CD14-positive monocyte (primary cell): ENCODE data around the gene CCDC7. TPM values are rescaled to one million over a fixed set of nuclear protein-coding genes. Genes with fewer than 3 reads are reported as not detected.
A peak's percentile ranks its signal among the peaks of the same experiment; 100 is the strongest.

ENCODE experiments used
- DNase-seq, 3 donors: peaks; one replicate each; pipeline ENCODE4 v3.0.0-alpha.2; 2011 to 2022
- H2AFZ ChIP-seq: 2 replicates; pipeline ENCODE4 v1.6.0; 2012; ENCODE audit warnings: mild to moderate bottlenecking, low read depth, low read length, inconsistent platforms; ENCODE audit not compliant: insufficient read depth, poor library complexity, severe bottlenecking
- H3K27ac ChIP-seq, 2 donors: 1 replicate in 1 of 2; 2 replicates in 1 of 2; pipeline ENCODE4 v1.5.1; 2012 to 2013; ENCODE audit warnings: low read length in 2 of 2, control low read depth in 1 of 2, inconsistent platforms in 1 of 2, low read depth in 1 of 2, mild to moderate bottlenecking in 1 of 2
- H3K27me3 ChIP-seq, 2 donors: one replicate each; pipeline versions ENCODE4 v1.6.0 to v1.6.1; 2011 to 2013; ENCODE audit warnings: low read length in 2 of 2; ENCODE audit not compliant: control insufficient read depth in 2 of 2, insufficient read depth in 2 of 2
- H3K36me3 ChIP-seq, 2 donors: replicated peaks in 1 of 2; 1 replicate in 1 of 2; 2 replicates in 1 of 2; pipeline versions ENCODE4 v1.5.1 to v1.6.1; 2012 to 2013; ENCODE audit warnings: low read length in 2 of 2, control low read depth in 1 of 2, inconsistent platforms in 1 of 2, mild to moderate bottlenecking in 1 of 2; ENCODE audit not compliant: insufficient read depth in 2 of 2, control insufficient read depth in 1 of 2
- H3K4me1 ChIP-seq, 2 donors: 1 replicate in 1 of 2; 2 replicates in 1 of 2; pipeline versions ENCODE4 v1.5.1 to v1.6.1; 2012 to 2013; ENCODE audit warnings: low read length in 2 of 2, control low read depth in 1 of 2, inconsistent platforms in 1 of 2, mild to moderate bottlenecking in 1 of 2, moderate library complexity in 1 of 2; ENCODE audit not compliant: insufficient read depth in 2 of 2, control insufficient read depth in 1 of 2
- H3K4me2 ChIP-seq: replicated peaks from 2 replicates; pipeline ENCODE3; 2012; ENCODE audit warnings: low read length, moderate library complexity, mild to moderate bottlenecking; ENCODE audit not compliant: poor library complexity, severe bottlenecking; ENCODE audit errors: extremely low read depth
- H3K4me3 ChIP-seq, 3 experiments: fragments of 200-600 bp in 1 of 3; sonication (generic) in 1 of 3; replicated peaks in 1 of 3; 1 replicate in 2 of 3; 2 replicates in 1 of 3; pipeline ENCODE4 v1.5.1; 2011 to 2013; ENCODE audit warnings: low read length in 3 of 3, mild to moderate bottlenecking in 3 of 3, control low read depth in 2 of 3, low read depth in 2 of 3, inconsistent platforms in 1 of 3, moderate library complexity in 1 of 3
- H3K79me2 ChIP-seq: 2 replicates; pipeline ENCODE4 v1.6.0; 2012; ENCODE audit warnings: mild to moderate bottlenecking, control low read depth, inconsistent platforms, low read length, moderate library complexity; ENCODE audit not compliant: insufficient read depth
- H3K9ac ChIP-seq: 2 replicates; pipeline ENCODE4 v1.6.0; 2017; ENCODE audit warnings: low read length, mild to moderate bottlenecking; ENCODE audit not compliant: insufficient read depth, poor library complexity, severe bottlenecking
- H3K9me3 ChIP-seq, 2 donors: replicated peaks in 1 of 2; 1 replicate in 1 of 2; 2 replicates in 1 of 2; pipeline versions ENCODE4 v1.5.1 to v1.6.1; 2012 to 2013; ENCODE audit warnings: low read length in 2 of 2, control low read depth in 1 of 2; ENCODE audit not compliant: control insufficient read depth in 1 of 2, insufficient read depth in 1 of 2
- H4K20me1 ChIP-seq: 2 replicates; pipeline ENCODE4 v1.6.0; 2012; ENCODE audit warnings: mild to moderate bottlenecking, low read length, control low read depth, moderate library complexity; ENCODE audit not compliant: insufficient read depth
- H3K27ac Mint-ChIP-seq, 7 donors: one replicate each; pipeline ENCODE4 v1.8.0; 2020; ENCODE audit warnings: mild to moderate bottlenecking in 7 of 7, mixed read lengths in 7 of 7, moderate library complexity in 6 of 7, inconsistent platforms in 2 of 7
- H3K27me3 Mint-ChIP-seq, 3 donors: one replicate each; pipeline ENCODE4 v1.8.0; 2021 to 2022; ENCODE audit warnings: low read depth in 3 of 3, mild to moderate bottlenecking in 3 of 3, mixed read lengths in 3 of 3, moderate library complexity in 3 of 3, inconsistent platforms in 1 of 3
- H3K36me3 Mint-ChIP-seq, 2 donors: one replicate each; pipeline ENCODE4 v1.8.0; 2020; ENCODE audit warnings: mixed read lengths in 2 of 2, inconsistent platforms in 1 of 2, mild to moderate bottlenecking in 1 of 2
- H3K4me1 Mint-ChIP-seq: one replicate; pipeline ENCODE4 v1.8.0; 2020; ENCODE audit warnings: mild to moderate bottlenecking, mixed read lengths
- H3K4me3 Mint-ChIP-seq, 2 donors: one replicate each; pipeline ENCODE4 v1.8.0; 2020; ENCODE audit warnings: mild to moderate bottlenecking in 2 of 2, mixed read lengths in 2 of 2, moderate library complexity in 1 of 2
- H3K9me3 Mint-ChIP-seq, 7 donors: one replicate each; pipeline ENCODE4 v1.8.0; 2020 to 2022; ENCODE audit warnings: mixed read lengths in 7 of 7, mild to moderate bottlenecking in 6 of 7, moderate library complexity in 6 of 7, inconsistent platforms in 2 of 7
- WGBS: methylation state at CpG from one replicate; pipeline ENCODE4 v1.1.5; 2013; ENCODE audit warnings: missing lambda C conversion rate; ENCODE audit not compliant: insufficient coverage; 5-methylcytosine and 5-hydroxymethylcytosine counted together
- intact Hi-C, 2 donors: fragments of 100-400 bp; cut with micrococcal nuclease; formaldehyde crosslinking; loops; one replicate each; pipeline versions ENCODE4 v1.15.0 to v1.15.1; 2023
- polyA plus RNA-seq, 3 donors: library from polyadenylated mRNA; depleted of rRNA in 1 of 3; unstranded in 2 of 3; stranded (reverse) in 1 of 3; fragments of 300-500 nt in 2 of 3; fragments of >200 nt in 1 of 3; fragmentation: Illumina TruSeq in 2 of 3; gene quantifications; 1 replicate in 2 of 3; 2 replicates in 1 of 3; pipeline ENCODE4 v1.2.3, GENCODE V29; 2012 to 2021
- TF ChIP-seq, protein P1 (sequence below): fragments of 200-600 bp; IDR thresholded peaks from one replicate; pipeline ENCODE4 v1.8.0; 2022; ENCODE audit warnings: antibody characterized with exemption, mild to moderate bottlenecking

Gene CCDC7
- polyA plus RNA-seq, 3 donors: 1.3 to 2.3 (median 2.0) TPM

- WGBS: 100% methylated on average over 2 of the region's 2 CpGs
- Histone ChIP-seq H3K4me1 (no peaks in the 10 kb centered on the region), H3K36me3 (no peaks in the 10 kb centered on the region), H3K4me3 (no peak overlapping the region), H2AFZ (no peak overlapping the region), H3K9me3 (peaks cover 5 to 13% of the 10 kb centered on the region in 2 donors), H3K27me3 (no peaks in the 10 kb centered on the region), H3K4me2 (no peak overlapping the region), H3K27ac (no peak overlapping the region), H4K20me1 (no peaks in the 10 kb centered on the region), H3K9ac (no peak overlapping the region), H3K79me2 (no peaks in the 10 kb centered on the region)
- no peaks in the 10 kb centered on the region for H3K36me3 Mint-ChIP-seq
- TF ChIP-seq, protein P1, sequence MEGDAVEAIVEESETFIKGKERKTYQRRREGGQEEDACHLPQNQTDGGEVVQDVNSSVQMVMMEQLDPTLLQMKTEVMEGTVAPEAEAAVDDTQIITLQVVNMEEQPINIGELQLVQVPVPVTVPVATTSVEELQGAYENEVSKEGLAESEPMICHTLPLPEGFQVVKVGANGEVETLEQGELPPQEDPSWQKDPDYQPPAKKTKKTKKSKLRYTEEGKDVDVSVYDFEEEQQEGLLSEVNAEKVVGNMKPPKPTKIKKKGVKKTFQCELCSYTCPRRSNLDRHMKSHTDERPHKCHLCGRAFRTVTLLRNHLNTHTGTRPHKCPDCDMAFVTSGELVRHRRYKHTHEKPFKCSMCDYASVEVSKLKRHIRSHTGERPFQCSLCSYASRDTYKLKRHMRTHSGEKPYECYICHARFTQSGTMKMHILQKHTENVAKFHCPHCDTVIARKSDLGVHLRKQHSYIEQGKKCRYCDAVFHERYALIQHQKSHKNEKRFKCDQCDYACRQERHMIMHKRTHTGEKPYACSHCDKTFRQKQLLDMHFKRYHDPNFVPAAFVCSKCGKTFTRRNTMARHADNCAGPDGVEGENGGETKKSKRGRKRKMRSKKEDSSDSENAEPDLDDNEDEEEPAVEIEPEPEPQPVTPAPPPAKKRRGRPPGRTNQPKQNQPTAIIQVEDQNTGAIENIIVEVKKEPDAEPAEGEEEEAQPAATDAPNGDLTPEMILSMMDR: no peak
- H3K4me1 Mint-ChIP-seq: no peaks in the 10 kb centered on the region
- H3K27me3 Mint-ChIP-seq: no peaks in the 10 kb centered on the region
- H3K9me3 Mint-ChIP-seq: peaks cover 3 to 16% (median 7%) of the 10 kb centered on the region in 7 donors
- intact Hi-C loops: no loop called here
- no peak for DNase-seq
- no peak overlapping the region for H3K4me3 Mint-ChIP-seq
- no peak overlapping the region for H3K27ac Mint-ChIP-seq
Measured at GRCh38 chr10:32684291-32684690, 238.4 kb downstream of the CCDC7 start.

DNA sequence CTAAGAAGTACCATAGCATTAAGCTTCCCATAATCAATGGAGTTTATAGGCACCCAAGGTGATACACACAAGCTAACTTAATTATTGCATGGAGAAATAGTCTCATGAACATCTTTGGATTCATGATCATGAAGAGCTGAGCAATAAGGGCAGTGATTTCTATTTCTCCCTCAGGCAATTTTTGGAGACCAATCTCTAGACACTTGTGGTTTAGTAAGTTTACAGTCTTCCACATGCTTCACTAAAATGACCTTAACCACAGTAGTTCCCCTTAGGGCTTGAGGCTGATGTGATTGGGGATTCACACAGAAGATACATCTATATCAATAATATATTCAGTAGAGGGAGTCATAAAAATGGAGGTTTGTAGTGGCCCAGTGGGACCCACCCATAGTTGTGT is 241.2 kb downstream of the CCDC7 start:
- no peak overlapping the region for H3K9ac ChIP-seq
- H2AFZ ChIP-seq: no peak overlapping the region
- no peak overlapping the region for H3K27ac ChIP-seq
- Mint-ChIP-seq H3K4me1 (no peaks in the 10 kb centered on the region), H3K27ac (peak overlapping the region in 1 of 7 donors; percentile 13), H3K9me3 (peaks cover 3 to 12% (median 10%) of the 10 kb centered on the region in 7 donors), H3K36me3 (peaks cover 0 to 2% of the 10 kb centered on the region in 2 donors), H3K4me3 (no peak overlapping the region), H3K27me3 (no peaks in the 10 kb centered on the region)
- H3K4me1 ChIP-seq: no peaks in the 10 kb centered on the region
- peaks cover 5 to 13% of the 10 kb centered on the region in 2 donors for H3K9me3 ChIP-seq
- no peaks in the 10 kb centered on the region for H3K36me3 ChIP-seq
- H3K4me2 ChIP-seq: no peak overlapping the region
- no peaks in the 10 kb centered on the region for H3K79me2 ChIP-seq
- intact Hi-C loops: no loop called here
- TF ChIP-seq, protein P1: no peak
- no peaks in the 10 kb centered on the region for H4K20me1 ChIP-seq
- H3K4me3 ChIP-seq: no peak overlapping the region
- H3K27me3 ChIP-seq: no peaks in the 10 kb centered on the region
- no peak for DNase-seq
